Upper lobe of left lung (tissue), 4 donors: ENCODE data around the gene MAST4.

Source experiments
- CTCF ChIP-seq, 6 experiments: fragments of 450-650 bp in 4 of 6; fragments of 200-600 bp in 2 of 6; sonication (generic) in 2 of 6; IDR thresholded peaks; one replicate each; pipeline ENCODE4 v1.5.1; 2016 to 2019; ENCODE audit warnings: antibody characterized with exemption in 6 of 6
- POLR2A ChIP-seq, 4 donors: fragments of 450-650 bp; IDR thresholded peaks; one replicate each; pipeline ENCODE4 v1.5.1; 2016 to 2017; ENCODE audit warnings: antibody characterized with exemption in 4 of 4, mild to moderate bottlenecking in 2 of 4

- TF ChIP-seq POLR2A (IDR thresholded peaks at IDR 0.05) = no peak
- no peak for TF ChIP-seq CTCF (IDR thresholded peaks at IDR 0.05)
Observed at GRCh38 chr5:66860199-66860975, 264.2 kb downstream of the MAST4 start.
